ENCODE results near the gene ABCG1.
A peak's percentile ranks its signal among the peaks of the same experiment; 100 is the strongest.

ABCG1 gene

GRCh38 chr21:42306366-42307035, 87.6 kb downstream of the ABCG1 start:
- no peaks in the 10 kb centered on the region for H3K27me3 ChIP-seq
- no peaks in the 10 kb centered on the region for H3K9me3 ChIP-seq
- H3K36me3 ChIP-seq: no peaks in the 10 kb centered on the region
- H3K4me1 ChIP-seq: no peaks in the 10 kb centered on the region; the same call in 1 of the 2 replicates
- no peak for TF ChIP-seq CTCF (IDR thresholded peaks at IDR 0.05; ENCODE audit: low read depth, low read length)
- no peak overlapping the region for H3K4me3 ChIP-seq (ENCODE audit: low read depth, low read length)
- no peak for DNase-seq

DNA sequence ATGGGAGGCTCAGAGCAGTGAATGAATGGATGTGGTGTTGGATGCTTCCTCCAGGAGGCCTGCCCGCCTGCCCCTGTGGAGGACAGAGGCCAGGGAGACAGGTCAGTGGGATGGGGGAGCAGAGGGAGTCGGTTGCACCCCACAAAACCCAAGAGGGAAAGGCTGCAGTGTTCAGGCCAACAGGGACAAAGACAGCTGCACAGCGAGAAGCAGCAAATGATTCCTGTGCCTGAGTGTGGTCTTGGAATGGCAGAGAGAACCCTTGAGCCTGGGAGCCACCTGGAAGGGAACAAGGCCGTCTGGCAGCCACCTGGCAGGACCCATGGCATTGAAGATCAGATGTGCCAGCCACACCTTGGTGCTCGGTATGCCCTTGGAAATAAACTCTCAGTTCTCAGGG, 88.2 kb downstream of the ABCG1 start:
- DNase-seq: no peak
- no peak overlapping the region for H3K4me3 ChIP-seq (ENCODE audit: low read depth, low read length)
- H3K4me1 ChIP-seq: no peaks in the 10 kb centered on the region; the same call in 1 of the 2 replicates
- H3K27me3 ChIP-seq: no peaks in the 10 kb centered on the region
- TF ChIP-seq CTCF (IDR thresholded peaks at IDR 0.05; ENCODE audit: low read depth, low read length): no peak
- H3K36me3 ChIP-seq: no peaks in the 10 kb centered on the region
- no peaks in the 10 kb centered on the region for H3K9me3 ChIP-seq

- TF ChIP-seq CTCF (IDR thresholded peaks at IDR 0.05; ENCODE audit: low read depth, low read length): no peak
- H3K9me3 ChIP-seq: no peaks in the 10 kb centered on the region
- DNase-seq: no peak
- H3K36me3 ChIP-seq: no peaks in the 10 kb centered on the region
- H3K4me3 ChIP-seq (ENCODE audit: low read depth, low read length): no peak overlapping the region
- H3K27me3 ChIP-seq: no peaks in the 10 kb centered on the region
- no peaks in the 10 kb centered on the region for H3K4me1 ChIP-seq
Observed at GRCh38 chr21:42308161-42308913, 89.4 kb downstream of the ABCG1 start.

DNA sequence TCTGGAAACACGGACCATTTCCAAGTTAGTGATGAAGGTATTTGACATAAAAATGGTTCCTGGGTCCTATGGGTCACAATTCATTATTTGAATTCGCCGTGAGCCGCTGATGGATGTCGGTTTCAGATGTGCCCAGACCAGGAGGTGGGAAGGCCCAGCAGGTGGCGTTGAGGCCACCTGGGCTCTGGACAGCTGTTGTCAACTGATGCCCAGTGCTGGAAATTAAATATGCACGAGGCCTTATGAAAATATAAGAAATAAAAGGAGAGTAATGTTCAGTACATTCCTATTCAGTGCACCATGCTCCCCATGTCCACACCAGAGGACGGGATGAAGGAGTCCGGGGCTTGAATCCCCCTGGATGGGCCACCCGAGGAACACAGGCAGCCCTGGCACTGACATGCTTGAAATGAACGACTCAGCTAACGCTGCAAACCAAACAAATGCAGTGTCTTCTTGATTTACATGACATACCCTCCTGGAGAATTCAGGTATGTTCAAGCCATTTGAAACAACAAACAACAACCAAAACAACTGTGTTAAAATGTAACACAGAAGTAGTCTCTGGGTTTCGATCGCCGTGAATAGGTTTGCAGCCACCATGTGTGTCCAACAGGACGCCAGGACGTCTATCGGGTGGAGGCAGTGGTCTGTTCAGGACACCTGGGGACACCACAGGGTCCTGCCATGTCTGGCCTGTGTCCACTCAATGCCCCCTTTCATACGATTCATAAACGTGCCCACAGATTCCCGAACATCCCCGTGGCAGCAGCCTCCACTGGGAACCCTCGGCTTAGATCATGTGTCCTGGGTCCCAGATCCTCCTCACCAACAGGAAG, 90.2 kb downstream of the ABCG1 start:
- TF ChIP-seq CTCF (IDR thresholded peaks at IDR 0.05; ENCODE audit: low read depth, low read length): no peak
- H3K36me3 ChIP-seq: no peaks in the 10 kb centered on the region
- 0 out of 2 replicates have a peak overlapping the region, but pooled peaks have one; percentile 6 for H3K4me3 ChIP-seq (ENCODE audit: low read depth, low read length)
- no peaks in the 10 kb centered on the region for H3K27me3 ChIP-seq
- H3K9me3 ChIP-seq: no peaks in the 10 kb centered on the region
- H3K4me1 ChIP-seq: no peaks in the 10 kb centered on the region
- DNase-seq: no peak

- peak; percentile 73 for DNase-seq
- H3K27me3 ChIP-seq: no peaks in the 10 kb centered on the region
- H3K36me3 ChIP-seq: no peaks in the 10 kb centered on the region
- no peaks in the 10 kb centered on the region for H3K9me3 ChIP-seq
- peak; percentile 82 for TF ChIP-seq CTCF (IDR thresholded peaks at IDR 0.05; ENCODE audit: low read depth, low read length)
- no peaks in the 10 kb centered on the region for H3K4me1 ChIP-seq
- H3K4me3 ChIP-seq (ENCODE audit: low read depth, low read length): peak overlapping the region; percentile 37
Observed at GRCh38 chr21:42309753-42310213, 90.8 kb downstream of the ABCG1 start.

Measured in BE2C (cell line).